MM.1S (cell line): ENCODE data around the gene ATF2.

Experiments used
- DNase-seq: peaks from one replicate; pipeline ENCODE4 v3.0.0-alpha.2; 2015
- H2AFZ ChIP-seq: fragments of 300-600 bp; sonication (generic); 2 replicates; pipeline ENCODE4 v1.6.0; 2016; ENCODE audit warnings: antibody characterized with exemption, low read length
- H3F3A ChIP-seq: fragments of 300-600 bp; sonication (generic); 2 replicates; pipeline ENCODE4 v1.6.1; 2016; ENCODE audit warnings: mild to moderate bottlenecking, antibody characterized with exemption, low read length, moderate library complexity, mixed read lengths; ENCODE audit not compliant: insufficient read depth
- H3K27ac ChIP-seq: fragments of 300-600 bp; sonication (generic); 2 replicates; pipeline ENCODE4 v1.5.1; 2016; ENCODE audit warnings: mild to moderate bottlenecking, low read length
- H3K27me3 ChIP-seq: fragments of 300-600 bp; sonication (generic); replicated peaks from 2 replicates; pipeline ENCODE4 v1.6.0; 2016; ENCODE audit warnings: low read length; ENCODE audit not compliant: insufficient read depth
- H3K36me3 ChIP-seq: fragments of 300-600 bp; sonication (generic); replicated peaks from 2 replicates; pipeline ENCODE4 v1.6.1; 2016; ENCODE audit warnings: mild to moderate bottlenecking, low read length, mixed read lengths; ENCODE audit not compliant: insufficient read depth
- H3K4me1 ChIP-seq: fragments of 300-600 bp; sonication (generic); 2 replicates; pipeline ENCODE4 v1.6.1; 2016; ENCODE audit warnings: low read length, mixed read lengths
- H3K4me2 ChIP-seq: fragments of 300-600 bp; sonication (generic); 2 replicates; pipeline ENCODE4 v1.6.0; 2016; ENCODE audit warnings: low read depth, low read length
- H3K4me3 ChIP-seq: fragments of 300-600 bp; sonication (generic); 2 replicates; pipeline ENCODE4 v1.5.1; 2016; ENCODE audit warnings: low read length, mixed read lengths
- H3K79me2 ChIP-seq: fragments of 300-600 bp; sonication (generic); 2 replicates; pipeline ENCODE4 v1.6.1; 2016; ENCODE audit warnings: mixed run types, low read length, mixed read lengths
- H3K9ac ChIP-seq: fragments of 300-600 bp; sonication (generic); 2 replicates; pipeline ENCODE4 v1.6.1; 2016; ENCODE audit warnings: low read length, mixed read lengths
- H3K9me2 ChIP-seq: fragments of 300-600 bp; sonication (generic); replicated peaks from 2 replicates; pipeline ENCODE4 v1.6.1; 2016; ENCODE audit warnings: mild to moderate bottlenecking, low read length, mixed read lengths; ENCODE audit not compliant: insufficient read depth
- H3K9me3 ChIP-seq: fragments of 300-600 bp; sonication (generic); replicated peaks from 2 replicates; pipeline ENCODE4 v1.6.1; 2016; ENCODE audit warnings: mild to moderate bottlenecking, low read length, mixed read lengths; ENCODE audit not compliant: insufficient read depth
- H4K20me1 ChIP-seq: fragments of 300-600 bp; sonication (generic); 2 replicates; pipeline ENCODE4 v1.6.1; 2016; ENCODE audit warnings: mild to moderate bottlenecking, low read length, moderate library complexity, mixed read lengths; ENCODE audit not compliant: insufficient read depth
- CTCF ChIP-seq: fragments of 300-600 bp; sonication (generic); IDR thresholded peaks from 2 replicates; pipeline ENCODE4 v1.5.1; 2016; ENCODE audit warnings: antibody characterized with exemption, low read length, mixed read lengths
- EZH2 ChIP-seq: fragments of 300-600 bp; sonication (generic); optimal IDR thresholded peaks from 2 replicates; pipeline ENCODE3; 2017; ENCODE audit warnings: low read depth, mild to moderate bottlenecking, antibody characterized with exemption, low read length, mixed read lengths
- EZH2phosphoT487 ChIP-seq: fragments of 300-600 bp; sonication (generic); IDR thresholded peaks from 2 replicates; pipeline ENCODE4 v1.6.1; 2018; ENCODE audit warnings: antibody characterized with exemption, low read length

Gene ATF2

GRCh38 chr2:175076272-175076671 lies 91.7 kb downstream of the ATF2 start:
- Histone ChIP-seq H3K27ac (no peak overlapping the region), H3K4me1 (no peaks in the 10 kb centered on the region), H3K36me3 (no peaks in the 10 kb centered on the region; the same call in 1 of the 2 replicates), H3K9me3 (no peaks in the 10 kb centered on the region), H4K20me1 (no peaks in the 10 kb centered on the region), H3K9ac (no peak overlapping the region), H2AFZ (no peak overlapping the region), H3K27me3 (no peaks in the 10 kb centered on the region), H3K9me2 (no peaks in the 10 kb centered on the region), H3F3A (no peaks in the 10 kb centered on the region), H3K79me2 (no peaks in the 10 kb centered on the region), H3K4me2 (no peak overlapping the region), H3K4me3 (no peak overlapping the region)
- DNase-seq, result no peak
- TF ChIP-seq CTCF (no peak), EZH2 (no peak), EZH2phosphoT487 (no peak)

GRCh38 chr2:175074478-175074877 lies 93.5 kb downstream of the ATF2 start:
- Histone ChIP-seq H3K27ac (no peak overlapping the region), H3K9me3 (no peaks in the 10 kb centered on the region), H3K4me2 (no peak overlapping the region), H3K79me2 (no peaks in the 10 kb centered on the region), H2AFZ (no peak overlapping the region), H3K9me2 (no peaks in the 10 kb centered on the region), H3F3A (no peaks in the 10 kb centered on the region), H3K4me1 (no peaks in the 10 kb centered on the region), H4K20me1 (no peaks in the 10 kb centered on the region), H3K4me3 (no peak overlapping the region), H3K27me3 (no peaks in the 10 kb centered on the region), H3K36me3 (no peaks in the 10 kb centered on the region), H3K9ac (no peak overlapping the region)
- TF ChIP-seq EZH2phosphoT487 (no peak), EZH2 (no peak), CTCF (no peak)
- DNase-seq, result no peak

GRCh38 chr2:175068534-175068933 lies 99.5 kb downstream of the ATF2 start:
- no peaks in the 10 kb centered on the region for H3K36me3 ChIP-seq
- no peak overlapping the region for H2AFZ ChIP-seq
- no peak overlapping the region for H3K4me2 ChIP-seq
- no peaks in the 10 kb centered on the region for H4K20me1 ChIP-seq
- no peaks in the 10 kb centered on the region for H3K27me3 ChIP-seq
- no peaks in the 10 kb centered on the region for H3K9me2 ChIP-seq
- no peaks in the 10 kb centered on the region for H3K79me2 ChIP-seq
- H3K4me1 ChIP-seq, result no peaks in the 10 kb centered on the region
- H3K9ac ChIP-seq, result no peak overlapping the region
- DNase-seq, result no peak
- H3K9me3 ChIP-seq, result no peaks in the 10 kb centered on the region
- H3K4me3 ChIP-seq, result no peak overlapping the region
- TF ChIP-seq EZH2phosphoT487, result no peak
- TF ChIP-seq CTCF, result no peak
- TF ChIP-seq EZH2, result no peak
- H3F3A ChIP-seq, result no peaks in the 10 kb centered on the region
- H3K27ac ChIP-seq, result no peak overlapping the region
